K562 (cell line): ENCODE data around the gene KRT35. TPM values are rescaled to one million over a fixed set of nuclear protein-coding genes. Genes with fewer than 3 reads are reported as not detected.

ENCODE experiments used
- BCLAF1 ChIP-seq, 2 experiments: fragments of 450-650 bp in 1 of 2; IDR thresholded peaks; 2 replicates each; pipeline ENCODE4 v1.6.1; 2011 to 2017; ENCODE audit warnings: low read depth in 2 of 2, antibody characterized with exemption in 1 of 2, borderline replicate concordance in 1 of 2, low read length in 1 of 2, mild to moderate bottlenecking in 1 of 2, mixed read lengths in 1 of 2; ENCODE audit not compliant: control insufficient read depth in 1 of 2
- C11orf30 ChIP-seq: fragments of 450-650 bp; IDR thresholded peaks from 2 replicates; pipeline ENCODE4 v1.6.1; 2016; ENCODE audit warnings: low read depth, mild to moderate bottlenecking
- DDX20 ChIP-seq: fragments of 450-650 bp; IDR thresholded peaks from 2 replicates; pipeline ENCODE4 v1.6.1; 2016; ENCODE audit warnings: missing genetic modification characterization, low read depth, mild to moderate bottlenecking, missing compliant biosample characterization, moderate library complexity
- MNT ChIP-seq, 2 experiments: fragments of 450-650 bp; conservative IDR thresholded peaks; 2 replicates each; pipeline ENCODE4 v1.6.1; 2017; ENCODE audit warnings: mild to moderate bottlenecking in 2 of 2, moderate library complexity in 2 of 2
- MTA2 ChIP-seq: fragments of 450-650 bp; IDR thresholded peaks from 2 replicates; pipeline ENCODE4 v1.6.1; 2016; ENCODE audit warnings: low read depth
- NBN ChIP-seq: fragments of 450-650 bp; IDR thresholded peaks from 2 replicates; pipeline ENCODE4 v1.6.1; 2016; ENCODE audit warnings: low read depth, mild to moderate bottlenecking
- RCOR1 ChIP-seq, 2 experiments: IDR thresholded peaks; 2 replicates each; pipeline ENCODE4 v1.6.1; 2012; ENCODE audit warnings: low read depth in 2 of 2, low read length in 2 of 2, borderline replicate concordance in 1 of 2, improper control_type of control experiment in 1 of 2
- SIN3A ChIP-seq, 2 experiments: fragments of 150-350 bp in 1 of 2; IDR thresholded peaks; 2 replicates each; pipeline ENCODE4 v1.6.1; 2011 to 2016; ENCODE audit warnings: borderline replicate concordance in 2 of 2, low read depth in 2 of 2, low read length in 2 of 2, mild to moderate bottlenecking in 2 of 2, moderate library complexity in 2 of 2; ENCODE audit not compliant: control insufficient read depth in 1 of 2
- SMAD1 ChIP-seq: fragments of 150-350 bp; IDR thresholded peaks from 2 replicates; pipeline ENCODE4 v1.6.1; 2014; ENCODE audit warnings: low read length, low read depth; ENCODE audit not compliant: partially characterized antibody
- SMAD4 ChIP-seq: fragments of 250-450 bp; sonication (Bioruptor Pico); conservative IDR thresholded peaks from 2 replicates; pipeline ENCODE4 v1.8.0; 2021; ENCODE audit warnings: inconsistent platforms, mild to moderate bottlenecking, moderate library complexity
- TAF1 ChIP-seq: IDR thresholded peaks from 2 replicates; pipeline ENCODE4 v1.6.1; 2011; ENCODE audit warnings: mild to moderate bottlenecking, low read length, moderate library complexity; ENCODE audit not compliant: insufficient read depth, control insufficient read depth, severe bottlenecking; ENCODE audit errors: extremely low read depth
- THAP12 ChIP-seq: fragments of 250-450 bp; sonication (Bioruptor Pico); IDR thresholded peaks from 2 replicates; pipeline ENCODE4 v1.9.0; 2021; ENCODE audit warnings: mild to moderate bottlenecking, inconsistent platforms
- THAP7 ChIP-seq: fragments of 250-450 bp; sonication (Bioruptor Pico); IDR thresholded peaks from 2 replicates; pipeline ENCODE4 v1.5.0; 2021
- TRIM24 ChIP-seq, 2 experiments: fragments of 450-650 bp; IDR thresholded peaks; 2 replicates each; pipeline ENCODE4 v1.6.1; 2016
- U2AF1 ChIP-seq: fragments of 200-400 bp; formaldehyde crosslinking; optimal IDR thresholded peaks from 2 replicates; pipeline ENCODE3; 2017; ENCODE audit warnings: mild to moderate bottlenecking, low read depth, low read length, moderate library complexity
- ZNF764 ChIP-seq: fragments of 250-450 bp; sonication (Bioruptor Pico); IDR thresholded peaks from 2 replicates; pipeline ENCODE4 v1.4.0; 2020; ENCODE audit warnings: low read depth, mild to moderate bottlenecking, moderate library complexity
- ZNF77 ChIP-seq: fragments of 250-450 bp; sonication (Bioruptor Pico); IDR thresholded peaks from 2 replicates; pipeline ENCODE4 v1.5.0; 2020
- polyA plus RNA-seq, 8 experiments: library from polyadenylated mRNA; depleted of rRNA in 4 of 8; stranded (reverse) in 5 of 8; unstranded in 3 of 8; fragments of >200 nt; fragmentation: Nextera tagmentation in 2 of 8; fragmentation: Illumina TruSeq in 1 of 8; extraction: Ambion mirVana in 2 of 8; extraction: Trizol in 1 of 8; gene quantifications; 2 replicates each; pipeline versions ENCODE4 v1.2.1 to v1.2.3, GENCODE V29; 2011 to 2014; ENCODE audit warnings: inconsistent platforms in 1 of 8, missing spikeins in 1 of 8
- total RNA-seq, 7 experiments: library from RNA; depleted of rRNA in 6 of 7; stranded (reverse); fragments of >200 nt in 6 of 7; fragmentation: Illumina TruSeq in 2 of 7; extraction: Trizol in 2 of 7; gene quantifications; 2 replicates each; pipeline versions ENCODE4 v1.2.1 to v1.2.3, GENCODE V29; 2011 to 2021; ENCODE audit warnings: low replicate concordance in 1 of 7

The KRT35 gene
- total and polyA plus RNA-seq, 9 of the 15 experiments (the other 6 are each of a cell fraction or from before 2014, with no cell fraction given), result not detected

GRCh38 chr17:41527063-41528023 is 46.4 kb upstream of the KRT35 start (continued):
- TF ChIP-seq U2AF1 (no peak), C11orf30 (no peak), SMAD1 (no peak), ZNF764 (CRISPR knock-in tag) (no peak), RCOR1 (IDR thresholded peaks at IDR 0.05; ENCODE audit: borderline replicate concordance in 1 of 2, low read depth in 2 of 2, low read length in 2 of 2) (no peak), TAF1 (no peak), THAP7 (CRISPR knock-in tag) (peak; percentile 80; the same call in 1 of the 2 replicates), MTA2 (no peak), DDX20 (tag) (no peak), BCLAF1 (IDR thresholded peaks at IDR 0.05; ENCODE audit: borderline replicate concordance in 1 of 2, control insufficient read depth in 1 of 2, low read depth in 2 of 2, low read length in 1 of 2) (no peak), TRIM24 (IDR thresholded peaks at IDR 0.05) (no peak), NBN (no peak), MNT (conservative IDR thresholded peaks at IDR 0.05) (0 out of 4 replicates have a peak, but pooled peaks of 1 of the 2 experiments have one; percentile 11), SMAD4 (CRISPR knock-in tag) (no peak), ZNF77 (no peak), SIN3A (IDR thresholded peaks at IDR 0.05; ENCODE audit: borderline replicate concordance in 2 of 2, control insufficient read depth in 1 of 2, low read depth in 2 of 2, low read length in 2 of 2) (0 out of 4 replicates have a peak, but pooled peaks of 1 of the 2 experiments have one; percentile 30), THAP12 (CRISPR knock-in tag) (no peak)
